ENCODE results near the gene TNS1.
"Not testable (repeated sequence)": the region's sequence is repeated elsewhere in the genome, so short reads cannot be mapped to it uniquely, and the experiment has no call there.

The TNS1 gene

GRCh38 chr2:217791551-217791950, 211.2 kb downstream of the TNS1 start:
- no peak for DNase-seq

GRCh38 chr2:217790681-217791392, 212.0 kb downstream of the TNS1 start:
- no peak for DNase-seq

GRCh38 chr2:217790195-217790594, 212.6 kb downstream of the TNS1 start:
- peak; percentile 32 to 38 for DNase-seq

GRCh38 chr2:217789736-217790181, 213.0 kb downstream of the TNS1 start:
- peak in 1 of 2 experiments; percentile 5 for DNase-seq

GRCh38 chr2:217789003-217789735, 213.6 kb downstream of the TNS1 start:
- DNase-seq, result peak; percentile 37 to 49

- no peak for DNase-seq
Measured at GRCh38 chr2:217788669-217789002, 214.2 kb downstream of the TNS1 start.

- no peak for DNase-seq
Measured at GRCh38 chr2:217787160-217787877, 215.5 kb downstream of the TNS1 start.

- not testable (repeated sequence) for DNase-seq
Measured at GRCh38 chr2:217786560-217786959, 216.2 kb downstream of the TNS1 start.

- DNase-seq, result peak; percentile 32 to 43
Measured at GRCh38 chr2:217785544-217786045, 217.2 kb downstream of the TNS1 start.

GRCh38 chr2:217784996-217785543, 217.7 kb downstream of the TNS1 start:
- no peak for DNase-seq

- DNase-seq, result no peak
Measured at GRCh38 chr2:217783243-217783642, 219.6 kb downstream of the TNS1 start.

- no peak for DNase-seq
Measured at GRCh38 chr2:217777906-217778305, 224.9 kb downstream of the TNS1 start.

- no peak for DNase-seq
Measured at GRCh38 chr2:217776631-217777030, 226.2 kb downstream of the TNS1 start.

GRCh38 chr2:217775920-217776503, 226.8 kb downstream of the TNS1 start:
- no peak for DNase-seq

GRCh38 chr2:217774232-217774631, 228.6 kb downstream of the TNS1 start:
- no peak for DNase-seq

- no peak for DNase-seq
Measured at GRCh38 chr2:217773539-217773938, 229.3 kb downstream of the TNS1 start.

- no peak for DNase-seq
Measured at GRCh38 chr2:217766356-217766755, 236.4 kb downstream of the TNS1 start.

GRCh38 chr2:217761645-217762277, 241.0 kb downstream of the TNS1 start:
- no peak for DNase-seq

- no peak for DNase-seq
Measured at GRCh38 chr2:217759991-217760390, 242.8 kb downstream of the TNS1 start.

GRCh38 chr2:217757108-217757463, 245.7 kb downstream of the TNS1 start:
- no peak for DNase-seq

- no peak for DNase-seq
Measured at GRCh38 chr2:217756375-217757107, 246.3 kb downstream of the TNS1 start.

All from AML-193 (cell line).